ENCODE data around the gene SLC4A1. TPM values are rescaled to one million over a fixed set of nuclear protein-coding genes. Genes with fewer than 3 reads are reported as not detected.

SLC4A1 gene
- total RNA-seq, 4 donors from 2014 or later = 0.15 to 0.78 TPM; not detected in 2

DNA sequence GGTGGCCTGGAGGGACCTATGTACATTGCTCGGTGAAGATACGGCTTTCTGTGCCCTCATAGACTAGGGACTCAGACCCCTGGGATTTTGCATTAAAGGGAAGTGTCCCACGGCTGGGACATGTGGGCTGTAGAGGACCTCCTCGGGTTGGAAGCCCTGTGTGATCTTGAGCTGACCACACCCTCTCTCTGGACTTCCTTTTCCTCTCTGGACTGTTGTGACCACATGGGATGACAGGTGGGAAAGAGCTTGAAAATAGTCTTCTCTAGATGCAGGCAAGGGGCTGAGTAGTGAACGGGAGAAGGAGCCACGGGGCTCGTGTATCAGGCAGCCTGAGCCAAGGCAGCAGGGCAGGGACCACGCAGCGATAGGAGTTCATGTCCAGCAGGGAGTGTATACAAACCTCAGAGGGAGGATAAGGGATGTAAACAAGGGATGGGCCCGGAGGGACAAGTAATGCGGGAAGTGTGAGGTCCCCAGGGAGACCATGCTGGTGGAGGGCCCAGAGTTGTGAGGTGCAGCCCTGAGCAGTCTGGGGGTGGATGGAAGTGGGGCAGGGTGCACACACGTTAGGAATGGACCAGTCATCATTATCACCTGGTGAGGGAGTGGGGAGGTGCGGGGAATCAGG lies 4.5 kb upstream of the SLC4A1 start:
- Histone ChIP-seq H3K27me3 (no peaks in the 10 kb centered on the region), H3K9me3 (no peaks in the 10 kb centered on the region), H3K27ac (no peak overlapping the region), H3K4me1 (peaks cover 0 to 3% of the 10 kb centered on the region in 2 donors), H3K36me3 (no peaks in the 10 kb centered on the region), H3K4me3 (replicated peaks in 1 of 3) (no peak overlapping the region)
- no peak for DNase-seq
- WGBS, 2 donors = 52 to 71% methylated on average over 13 of the region's 13 CpGs
- TF ChIP-seq CTCF (IDR thresholded peaks at IDR 0.05) = no peak
- no peak for TF ChIP-seq POLR2A (IDR thresholded peaks at IDR 0.05)
- intact Hi-C loops (cut with DNase I) = no loop called here

GRCh38 chr17:44269535-44270240 lies 1.8 kb upstream of the SLC4A1 start:
- Histone ChIP-seq H3K27ac (no peak overlapping the region), H3K9me3 (no peaks in the 10 kb centered on the region), H3K4me3 (replicated peaks in 1 of 3) (no peak overlapping the region), H3K27me3 (no peaks in the 10 kb centered on the region), H3K36me3 (no peaks in the 10 kb centered on the region), H3K4me1 (peaks cover 0 to 3% of the 10 kb centered on the region in 2 donors)
- intact Hi-C loops (cut with DNase I) = no loop called here
- 78 to 94% methylated on average over 3 to 6 of the region's 7 CpGs for WGBS, 2 donors
- TF ChIP-seq POLR2A (IDR thresholded peaks at IDR 0.05) = no peak
- no peak for TF ChIP-seq CTCF (IDR thresholded peaks at IDR 0.05)
- DNase-seq = no peak

GRCh38 chr17:44268709-44269534 lies 987 bp upstream of the SLC4A1 start:
- 76 to 77% methylated on average over 11 of the region's 11 CpGs for WGBS, 2 donors
- intact Hi-C loops (cut with DNase I) = no loop called here

GRCh38 chr17:44267165-44267455 lies 825 bp downstream of the SLC4A1 start:
- TF ChIP-seq POLR2A (IDR thresholded peaks at IDR 0.05) (no peak), CTCF (IDR thresholded peaks at IDR 0.05) (no peak)
- no peaks in the 10 kb centered on the region for H3K4me1 ChIP-seq
- no peaks in the 10 kb centered on the region for H3K36me3 ChIP-seq
- H3K9me3 ChIP-seq = no peaks in the 10 kb centered on the region
- no peak for DNase-seq
- intact Hi-C loops (cut with DNase I) = no loop called here
- no peak overlapping the region for H3K27ac ChIP-seq
- H3K27me3 ChIP-seq = no peaks in the 10 kb centered on the region
- H3K4me3 ChIP-seq (replicated peaks in 1 of 3) = no peak overlapping the region
- WGBS, 2 donors = 83 to 98% methylated on average over 5 of the region's 5 CpGs

More at GRCh38 chr17:44268709-44269534, 987 bp upstream of the SLC4A1 start:
- Histone ChIP-seq H3K4me1 (peaks cover 0 to 3% of the 10 kb centered on the region in 2 donors), H3K9me3 (no peaks in the 10 kb centered on the region), H3K27ac (no peak overlapping the region), H3K4me3 (replicated peaks in 1 of 3) (no peak overlapping the region), H3K27me3 (no peaks in the 10 kb centered on the region), H3K36me3 (no peaks in the 10 kb centered on the region)
- no peak for DNase-seq
- TF ChIP-seq CTCF (IDR thresholded peaks at IDR 0.05) = no peak
- TF ChIP-seq POLR2A (IDR thresholded peaks at IDR 0.05) = no peak

Measured in thyroid gland (tissue), 4 donors.